ENCODE data around the gene CHAT.

Gene CHAT

DNA sequence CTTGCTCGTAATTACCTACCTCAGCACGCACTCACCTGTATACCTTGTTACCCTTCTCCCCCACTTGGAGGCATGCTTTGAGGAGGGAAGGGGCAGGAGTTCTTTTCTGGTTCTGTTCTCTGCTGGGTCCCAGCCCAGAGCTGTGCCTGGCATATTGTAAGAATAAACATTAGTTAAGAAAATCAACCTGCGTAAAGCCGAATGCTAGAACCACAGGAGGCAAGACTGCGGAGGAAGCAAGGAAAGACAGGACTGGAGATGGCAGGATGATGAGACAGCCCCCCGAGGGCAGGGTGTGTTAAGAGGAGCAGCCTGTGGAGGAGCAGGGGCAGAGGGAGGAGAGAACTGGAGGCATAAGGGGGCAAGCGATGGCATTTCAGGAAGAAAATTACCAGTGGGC lies 75.1 kb downstream of the CHAT start:
- no peak for DNase-seq

- no peak for DNase-seq
These were observed 76.2 kb downstream of the CHAT start for GRCh38 chr10:49689882-49690510.

DNA sequence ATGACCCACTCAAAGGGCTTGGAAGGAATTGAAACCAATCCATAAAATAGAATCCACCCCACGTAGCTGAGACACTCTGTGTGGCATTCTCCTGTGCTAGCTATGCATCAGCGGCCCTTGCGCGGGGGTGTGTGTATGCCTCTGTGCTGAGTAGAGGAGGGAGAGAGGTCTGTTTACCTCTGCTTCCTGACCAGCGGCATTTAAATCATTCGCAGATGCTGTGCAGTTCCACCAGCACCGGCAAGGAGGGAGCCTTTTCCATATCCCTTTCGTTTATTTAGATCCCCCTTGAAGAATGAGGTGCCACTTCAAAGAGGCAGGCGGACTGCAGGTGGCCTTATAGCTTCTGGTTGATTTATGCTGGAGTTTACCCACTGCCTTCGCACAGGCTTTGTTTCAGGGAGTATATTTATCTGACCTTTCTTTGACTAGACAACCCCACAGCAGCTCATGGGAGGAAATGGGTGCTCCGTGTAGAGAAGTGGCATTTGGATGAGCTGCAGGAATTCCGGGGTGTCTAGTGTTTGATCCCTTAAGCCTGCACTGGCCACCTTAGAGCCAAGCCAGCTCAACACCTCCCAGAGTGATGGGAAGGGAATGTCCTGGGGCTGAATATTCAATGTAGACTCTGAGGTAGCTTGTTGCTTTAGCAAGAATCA lies 77.0 kb downstream of the CHAT start:
- DNase-seq, result no peak

GRCh38 chr10:49691588-49691987 lies 77.8 kb downstream of the CHAT start:
- DNase-seq, result no peak

DNA sequence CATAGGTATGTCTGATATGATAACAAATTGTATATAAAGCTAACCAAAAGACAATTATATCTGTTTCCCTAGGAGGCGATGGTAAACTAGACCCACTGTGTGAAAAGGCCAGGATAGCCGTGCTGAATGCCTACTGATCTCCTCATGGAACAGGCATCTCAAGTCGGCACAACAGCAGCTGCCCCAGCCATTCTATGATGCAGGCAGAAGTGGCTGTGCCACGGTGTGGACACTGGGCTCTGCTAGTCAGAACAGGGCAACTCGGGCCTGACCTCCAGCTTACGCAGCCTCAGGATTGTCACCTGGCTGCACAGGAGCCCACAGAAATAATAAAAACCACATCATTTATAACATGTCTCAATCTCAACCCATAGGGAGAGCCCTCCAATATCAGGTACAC lies 80.6 kb downstream of the CHAT start:
- DNase-seq, result no peak

- no peak for DNase-seq
These were observed 82.5 kb downstream of the CHAT start for GRCh38 chr10:49696311-49696710.

GRCh38 chr10:49698679-49699078 lies 84.8 kb downstream of the CHAT start:
- no peak for DNase-seq

GRCh38 chr10:49700211-49700610 lies 86.4 kb downstream of the CHAT start:
- DNase-seq, result no peak

DNA sequence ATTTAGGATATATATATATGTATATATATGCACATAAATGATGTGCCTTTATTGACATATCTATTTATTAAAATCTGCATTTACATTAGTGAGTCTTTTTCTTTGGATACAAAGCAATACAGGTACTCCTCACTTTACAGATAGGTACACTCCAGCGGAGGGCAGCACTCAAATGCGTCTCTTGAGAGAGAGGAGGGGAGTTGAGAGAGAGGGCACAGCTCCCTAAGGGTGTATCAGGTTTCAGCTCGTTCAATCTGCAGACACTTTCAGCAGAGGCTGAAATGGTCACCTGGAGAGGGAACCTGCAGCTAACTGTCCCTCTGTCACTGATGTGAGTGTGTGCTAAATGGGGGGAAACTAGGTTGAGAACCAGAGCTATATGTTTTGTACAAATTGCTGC lies 87.2 kb downstream of the CHAT start:
- no peak for DNase-seq

DNA sequence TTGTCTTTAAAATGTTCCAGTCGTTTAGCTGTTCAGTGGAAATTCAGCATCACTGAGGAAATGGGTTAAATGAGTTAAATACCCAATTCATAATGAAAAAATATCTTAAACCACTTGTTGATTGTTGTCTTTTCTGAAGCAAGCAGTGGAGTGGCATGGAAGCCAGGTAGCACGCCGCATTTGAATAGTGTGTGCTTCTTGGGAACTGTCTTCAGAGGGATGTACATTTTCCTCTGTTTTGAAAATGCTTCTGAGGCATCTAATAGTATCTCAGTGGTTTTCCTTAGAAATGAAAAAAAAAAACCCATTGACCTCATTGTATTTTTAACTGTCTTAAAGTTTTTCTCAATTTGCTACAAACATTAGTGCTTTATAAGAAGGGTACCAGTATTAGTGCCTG lies 93.7 kb downstream of the CHAT start:
- DNase-seq, result no peak

DNA sequence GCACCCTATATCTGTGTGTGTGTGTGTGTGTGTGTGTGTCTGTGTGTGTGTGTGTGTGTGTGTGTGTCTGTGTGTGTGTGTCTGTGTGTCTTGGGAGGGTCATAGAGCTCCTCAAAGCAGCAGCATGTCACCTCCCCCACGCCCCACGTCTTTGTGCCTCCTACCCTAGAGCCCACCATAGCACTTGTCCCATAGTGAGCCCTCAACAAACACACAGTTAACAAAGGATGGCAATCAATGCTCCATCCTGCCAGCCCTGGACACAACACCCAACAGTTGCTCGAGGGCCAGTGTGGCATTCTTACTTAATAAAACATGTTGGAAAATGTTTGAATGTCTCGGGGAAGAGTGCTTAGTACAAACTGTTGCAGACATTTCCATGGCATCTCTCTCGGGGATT lies 96.1 kb downstream of the CHAT start:
- no peak for DNase-seq

DNA sequence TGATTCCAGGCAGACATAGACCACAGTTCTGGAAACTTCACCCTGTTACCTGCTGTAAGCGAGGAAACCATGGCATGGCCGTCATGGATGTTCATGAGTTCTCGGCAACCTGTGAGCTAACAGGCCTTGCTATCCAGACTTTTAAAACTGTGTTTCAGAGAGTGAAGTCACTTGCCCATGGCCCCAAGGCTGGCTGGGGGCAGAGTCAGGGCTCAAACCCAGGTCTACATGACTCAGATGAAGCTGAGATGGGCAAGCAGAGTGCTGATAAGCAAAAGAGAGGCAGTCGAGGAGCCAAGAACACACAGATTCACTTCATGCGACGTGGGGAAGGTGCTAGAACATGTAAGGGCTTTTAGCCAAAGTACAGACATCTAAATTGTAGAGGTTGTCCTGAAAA lies 97.1 kb downstream of the CHAT start:
- DNase-seq, result no peak

DNA sequence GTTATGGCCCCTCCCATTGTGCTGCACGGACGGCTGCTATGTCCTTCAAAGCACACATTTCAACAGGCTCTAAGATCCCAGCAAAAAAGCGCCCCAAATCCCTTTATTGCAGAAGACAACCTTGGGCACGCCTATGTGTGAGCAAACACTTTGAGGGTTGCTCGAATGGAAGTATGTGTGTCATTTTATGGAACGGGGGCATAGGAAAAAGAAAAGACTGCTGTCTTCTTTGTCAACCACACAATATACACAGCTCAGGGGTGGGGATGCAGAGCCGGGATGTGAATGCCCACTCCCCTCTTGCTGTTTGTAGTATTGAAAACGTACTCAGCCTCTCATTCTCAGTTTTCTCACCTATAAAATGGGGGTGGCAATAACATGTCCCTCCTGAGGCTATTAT lies 97.6 kb downstream of the CHAT start:
- DNase-seq, result no peak

DNA sequence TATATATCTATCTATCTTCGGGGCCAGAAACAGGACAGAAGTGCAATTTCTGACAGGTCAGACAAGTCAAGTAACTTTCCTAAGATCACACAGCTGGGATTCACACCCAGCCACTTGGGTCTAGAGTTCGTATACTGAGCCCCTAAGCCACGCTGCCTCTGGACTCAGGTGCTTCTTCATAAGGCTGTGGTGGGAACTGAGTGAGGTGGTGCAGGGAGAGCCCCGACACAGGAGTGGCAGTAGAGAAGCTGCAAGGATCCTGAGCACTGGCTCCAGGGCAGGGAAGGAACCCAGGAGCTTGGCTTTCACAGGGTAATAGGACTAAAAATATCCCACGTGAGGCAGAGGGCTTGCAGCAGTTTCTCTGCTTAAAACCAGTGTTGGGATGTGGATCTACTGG lies 99.4 kb downstream of the CHAT start:
- no peak for DNase-seq

Measured in stimulated activated CD4-positive, alpha-beta T cell treated with anti-CD3 and anti-CD28 coated beads, Interleukin-4, amount 100 ng/mL, for 4 hours (primary cell).